Colonic mucosa (tissue), 4 donors: Measurements from ENCODE around the gene DPAGT1. TPM values are rescaled to one million over a fixed set of nuclear protein-coding genes. Genes with fewer than 3 reads are reported as not detected.
"Not testable (repeated sequence)": the region's sequence is repeated elsewhere in the genome, so short reads cannot be mapped to it uniquely, and the experiment has no call there.

Experiments used
- DNase-seq: peaks from one replicate; pipeline ENCODE4 v3.0.0-alpha.2; 2020
- H3K27ac ChIP-seq: fragments of 200-600 bp; one replicate; pipeline ENCODE4 v1.8.0; 2021
- H3K27me3 ChIP-seq: fragments of 200-600 bp; one replicate; pipeline ENCODE4 v1.8.0; 2021
- H3K36me3 ChIP-seq: fragments of 200-600 bp; one replicate; pipeline ENCODE4 v1.8.0; 2021
- H3K4me1 ChIP-seq: fragments of 200-600 bp; one replicate; pipeline ENCODE4 v1.8.0; 2021; ENCODE audit warnings: mild to moderate bottlenecking
- H3K4me3 ChIP-seq: fragments of 200-600 bp; one replicate; pipeline ENCODE4 v1.8.0; 2021
- H3K9ac ChIP-seq, 2 donors: one replicate each; pipeline ENCODE4 v1.7.0; 2013; ENCODE audit warnings: control low read depth in 2 of 2, low read depth in 2 of 2, low read length in 2 of 2
- H3K9me3 ChIP-seq: fragments of 200-600 bp; one replicate; pipeline ENCODE4 v1.8.0; 2021
- CTCF ChIP-seq: fragments of 200-600 bp; IDR thresholded peaks from one replicate; pipeline ENCODE4 v1.8.0; 2022; ENCODE audit warnings: antibody characterized with exemption, mild to moderate bottlenecking
- intact Hi-C: fragments of 100-400 bp; cut with DNase I; formaldehyde crosslinking; loops from one replicate; pipeline ENCODE4 v1.14.1; 2022
- total RNA-seq, 2 donors: library from RNA; stranded (reverse); fragmentation: NEBNext Ultra II Directional in 1 of 2; extraction: Animal tissue kit (Norgen Biotek cat#: 25700) in 1 of 2; gene quantifications; one replicate each; pipeline ENCODE4 v1.2.1, GENCODE V29; 2021
- donor health status: healthy.
- donor health status: DM: no; HTN: no; CAD: no.
- donor health status: DM: no; HTN: no; CAD: no.

The DPAGT1 gene
- total RNA-seq, 2 donors from 2014 or later: 39.4 to 104 TPM

- H3K9me3 ChIP-seq: no peaks in the 10 kb centered on the region
- intact Hi-C loops: no loop called here
- peaks cover 26% of the 10 kb centered on the region for H3K27me3 ChIP-seq
- no peak for DNase-seq
- TF ChIP-seq CTCF: no peak
- H3K4me3 ChIP-seq: no peak overlapping the region
- no peaks in the 10 kb centered on the region for H3K36me3 ChIP-seq
- no peaks in the 10 kb centered on the region for H3K4me1 ChIP-seq
- no peak overlapping the region for H3K9ac ChIP-seq
- no peak overlapping the region for H3K27ac ChIP-seq
Measured at GRCh38 chr11:119145551-119145950, 43.9 kb upstream of the DPAGT1 start.

- intact Hi-C loops: no loop called here
- Histone ChIP-seq H3K27me3 (peaks cover 22% of the 10 kb centered on the region), H3K36me3 (no peaks in the 10 kb centered on the region), H3K9ac (no peak overlapping the region), H3K27ac (no peak overlapping the region), H3K4me1 (no peaks in the 10 kb centered on the region), H3K9me3 (no peaks in the 10 kb centered on the region), H3K4me3 (no peak overlapping the region)
- peak; percentile 76 for DNase-seq
- TF ChIP-seq CTCF: peak; percentile 48
Measured at GRCh38 chr11:119144825-119145486, 43.3 kb upstream of the DPAGT1 start.

GRCh38 chr11:119139276-119139675, 37.6 kb upstream of the DPAGT1 start:
- H3K27me3 ChIP-seq, H3K9ac ChIP-seq, H3K4me1 ChIP-seq, intact Hi-C loops, DNase-seq, H3K9me3 ChIP-seq, H3K4me3 ChIP-seq, H3K36me3 ChIP-seq, H3K27ac ChIP-seq: not testable (repeated sequence)

GRCh38 chr11:119134389-119134978, 32.8 kb upstream of the DPAGT1 start:
- intact Hi-C loops: no loop called here
- peaks cover 21% of the 10 kb centered on the region for H3K36me3 ChIP-seq
- H3K4me1 ChIP-seq: no peaks in the 10 kb centered on the region
- no peaks in the 10 kb centered on the region for H3K9me3 ChIP-seq
- H3K27ac ChIP-seq: no peak overlapping the region
- no peaks in the 10 kb centered on the region for H3K27me3 ChIP-seq
- no peak for DNase-seq
- H3K9ac ChIP-seq: no peak overlapping the region
- TF ChIP-seq CTCF: peak; percentile 49
- no peak overlapping the region for H3K4me3 ChIP-seq

- no peak overlapping the region for H3K9ac ChIP-seq
- no peaks in the 10 kb centered on the region for H3K9me3 ChIP-seq
- H3K4me3 ChIP-seq: no peak overlapping the region
- DNase-seq: no peak
- no peak overlapping the region for H3K27ac ChIP-seq
- H3K36me3 ChIP-seq: peaks cover 21% of the 10 kb centered on the region
- no peaks in the 10 kb centered on the region for H3K4me1 ChIP-seq
- intact Hi-C loops: no loop called here
- no peaks in the 10 kb centered on the region for H3K27me3 ChIP-seq
- no peak for TF ChIP-seq CTCF
Measured at GRCh38 chr11:119130662-119131061, 29.0 kb upstream of the DPAGT1 start.

- Histone ChIP-seq H3K27ac (peak overlapping the region; percentile 54), H3K9ac (peak overlapping the region in 1 of 2 donors; percentile 6), H3K27me3 (no peaks in the 10 kb centered on the region), H3K9me3 (no peaks in the 10 kb centered on the region), H3K4me1 (peaks cover 5% of the 10 kb centered on the region), H3K4me3 (no peak overlapping the region), H3K36me3 (peaks cover 14% of the 10 kb centered on the region)
- no peak for DNase-seq
- TF ChIP-seq CTCF: no peak
- intact Hi-C loops: no loop called here
Measured at GRCh38 chr11:119126675-119127268, 25.1 kb upstream of the DPAGT1 start.
